GM19372 (cell line): ENCODE results near the gene STK4.

Experiments used
- ATAC-seq: cut with Tn5 transposase; IDR thresholded peaks from one replicate; pipeline ENCODE4 v1.9.1; 2021; ENCODE audit warnings: mild to moderate bottlenecking, low read depth, moderate library complexity; ENCODE audit not compliant: unreplicated experiment

STK4 gene

GRCh38 chr20:45101333-45101850 is 135.1 kb downstream of the STK4 start:
- no peak for ATAC-seq

- ATAC-seq = no peak
Measured at GRCh38 chr20:45103072-45103471, 136.8 kb downstream of the STK4 start.

- no peak for ATAC-seq
Measured at GRCh38 chr20:45104786-45105185, 138.5 kb downstream of the STK4 start.

GRCh38 chr20:45105317-45105716 is 139.0 kb downstream of the STK4 start:
- no peak for ATAC-seq

- ATAC-seq = no peak
Measured at GRCh38 chr20:45109634-45110033, 143.3 kb downstream of the STK4 start.

GRCh38 chr20:45110301-45110700 is 144.0 kb downstream of the STK4 start:
- ATAC-seq = no peak

- no peak for ATAC-seq
Measured at GRCh38 chr20:45111285-45111684, 145.0 kb downstream of the STK4 start.

- no peak for ATAC-seq
Measured at GRCh38 chr20:45111799-45112471, 145.6 kb downstream of the STK4 start.

GRCh38 chr20:45112754-45113153 is 146.4 kb downstream of the STK4 start:
- no peak for ATAC-seq

- no peak for ATAC-seq
Measured at GRCh38 chr20:45113865-45114264, 147.6 kb downstream of the STK4 start.

- ATAC-seq = no peak
Measured at GRCh38 chr20:45114465-45115385, 148.4 kb downstream of the STK4 start, which contains the start of gene WFDC5. Gene WFDC5 (minus strand): TSS chr20:45115174. CDS start chr20:45115083, 91 bp downstream.

GRCh38 chr20:45115386-45115774 is 149.1 kb downstream of the STK4 start:
- no peak for ATAC-seq

GRCh38 chr20:45115829-45116228 is 149.5 kb downstream of the STK4 start:
- no peak for ATAC-seq

GRCh38 chr20:45117581-45117980 is 151.3 kb downstream of the STK4 start:
- ATAC-seq = no peak

GRCh38 chr20:45118028-45118427 is 151.7 kb downstream of the STK4 start:
- no peak for ATAC-seq

GRCh38 chr20:45119556-45120266 is 153.4 kb downstream of the STK4 start:
- ATAC-seq = no peak

GRCh38 chr20:45121388-45121787 is 155.1 kb downstream of the STK4 start:
- no peak for ATAC-seq

GRCh38 chr20:45124365-45124764 is 158.1 kb downstream of the STK4 start, which contains the start of gene WFDC12:
Gene WFDC12 (minus strand): TSS chr20:45124465. CDS start chr20:45124447, 18 bp downstream.
- ATAC-seq = no peak

GRCh38 chr20:45128099-45128498 is 161.8 kb downstream of the STK4 start:
- no peak for ATAC-seq
